Keratinocyte (primary cell): Measurements from ENCODE around the gene CCDC185. TPM values are rescaled to one million over a fixed set of nuclear protein-coding genes. Genes with fewer than 3 reads are reported as not detected.

Experiments used
- DNase-seq: peaks from one replicate; pipeline ENCODE4 v3.0.0-alpha.2; 2011; ENCODE audit warnings: low read depth, missing footprints, low spot score
- FAIRE-seq: peaks from 2 replicates; lab custom pipeline; 2011; peaks lifted over from hg19 to GRCh38; lab: Jason Lieb, UNC
- H2AFZ ChIP-seq: 2 replicates; pipeline ENCODE4 v1.6.0; 2012; ENCODE audit warnings: low read length, control low read depth, inconsistent platforms; ENCODE audit not compliant: control insufficient read depth
- H3K27ac ChIP-seq: 2 replicates; pipeline ENCODE4 v1.5.1; 2011; ENCODE audit warnings: low read length; ENCODE audit not compliant: control insufficient read depth, insufficient read depth
- H3K27me3 ChIP-seq: 3 replicates; pipeline ENCODE4 v1.6.0; 2011; ENCODE audit warnings: low read length; ENCODE audit not compliant: control insufficient read depth, insufficient read depth; ENCODE audit errors: extremely low read depth
- H3K36me3 ChIP-seq, 2 experiments: 2 replicates in 1 of 2; 3 replicates in 1 of 2; pipeline ENCODE4 v1.5.1; 2011; ENCODE audit warnings: low read length in 2 of 2, mild to moderate bottlenecking in 1 of 2; ENCODE audit not compliant: control insufficient read depth in 2 of 2, insufficient read depth in 2 of 2; ENCODE audit errors: extremely low read depth in 1 of 2
- H3K4me1 ChIP-seq: 3 replicates; pipeline ENCODE4 v1.5.1; 2011; ENCODE audit warnings: low read length; ENCODE audit not compliant: control insufficient read depth, insufficient read depth; ENCODE audit errors: extremely low read depth
- H3K4me2 ChIP-seq: 3 replicates; pipeline ENCODE4 v1.6.0; 2011; ENCODE audit warnings: low read depth, low read length; ENCODE audit not compliant: control insufficient read depth, insufficient read depth; ENCODE audit errors: extremely low read depth
- H3K4me3 ChIP-seq, 3 experiments: fragments of 200-600 bp in 1 of 3; sonication (generic) in 1 of 3; 2 replicates in 2 of 3; 3 replicates in 1 of 3; pipeline ENCODE4 v1.5.1; 2011 to 2016; ENCODE audit warnings: low read length in 3 of 3, mild to moderate bottlenecking in 3 of 3, control low read depth in 2 of 3, inconsistent platforms in 1 of 3, low read depth in 1 of 3, mixed read lengths in 1 of 3, mixed run types in 1 of 3, moderate library complexity in 1 of 3; ENCODE audit not compliant: control insufficient read depth in 2 of 3, insufficient read depth in 2 of 3; ENCODE audit errors: extremely low read depth in 1 of 3
- H3K79me2 ChIP-seq: 2 replicates; pipeline ENCODE4 v1.6.0; 2012; ENCODE audit warnings: low read length; ENCODE audit not compliant: control insufficient read depth, insufficient read depth
- H3K9ac ChIP-seq: 3 replicates; pipeline ENCODE4 v1.6.0; 2011; ENCODE audit warnings: low read length; ENCODE audit not compliant: control insufficient read depth, insufficient read depth; ENCODE audit errors: extremely low read depth
- H3K9me1 ChIP-seq: 3 replicates; pipeline ENCODE4 v1.6.0; 2011; ENCODE audit warnings: low read length; ENCODE audit not compliant: control insufficient read depth, insufficient read depth; ENCODE audit errors: extremely low read depth
- H3K9me3 ChIP-seq: 2 replicates; pipeline ENCODE4 v1.5.1; 2012; ENCODE audit warnings: low read depth, low read length; ENCODE audit not compliant: control insufficient read depth
- H4K20me1 ChIP-seq: 3 replicates; pipeline ENCODE4 v1.6.0; 2011; ENCODE audit warnings: low read length; ENCODE audit not compliant: control insufficient read depth, insufficient read depth; ENCODE audit errors: extremely low read depth
- EZH2 ChIP-seq: IDR thresholded peaks from one replicate; pipeline ENCODE4 v1.6.1; 2012; ENCODE audit warnings: inconsistent platforms, mild to moderate bottlenecking, low read length, moderate library complexity
- dilution Hi-C: fragments of 300-500 bp; cut with MboI; formaldehyde crosslinking; loops from one replicate; pipeline ENCODE4 v1.7.0; 2020; ENCODE audit warnings: low sequenced_read_pairs; ENCODE audit not compliant: extremely low pct_ligation_motif_present
- polyA plus RNA-seq, 5 experiments: library from polyadenylated mRNA; depleted of rRNA in 3 of 5; stranded (reverse) in 3 of 5; stranded (forward) in 1 of 5; unstranded in 1 of 5; fragments of >200 nt; gene quantifications; 1 replicate in 1 of 5; 2 replicates in 3 of 5; 3 replicates in 1 of 5; pipeline versions ENCODE4 v1.2.1 to v1.2.3, GENCODE V29; 2011 to 2012; ENCODE audit warnings: missing spikeins in 2 of 5, low read depth in 1 of 5, low replicate concordance in 1 of 5
- TF ChIP-seq, protein P1 (sequence below), 3 experiments: IDR thresholded peaks in 1 of 3; conservative IDR thresholded peaks in 1 of 3; optimal IDR thresholded peaks in 1 of 3; 2 replicates in 2 of 3; 3 replicates in 1 of 3; pipeline versions ENCODE3 to v1.5.1; 2011; ENCODE audit warnings: low read length in 3 of 3, mild to moderate bottlenecking in 3 of 3, moderate library complexity in 2 of 3, control low read depth in 1 of 3, inconsistent platforms in 1 of 3; ENCODE audit not compliant: insufficient read depth in 2 of 3; ENCODE audit errors: extremely low read depth in 1 of 3

Gene CCDC185
- polyA plus RNA-seq, 1 donor (not counting 4 experiments of a cell fraction or from before 2014, with no cell fraction given), result not detected

DNA sequence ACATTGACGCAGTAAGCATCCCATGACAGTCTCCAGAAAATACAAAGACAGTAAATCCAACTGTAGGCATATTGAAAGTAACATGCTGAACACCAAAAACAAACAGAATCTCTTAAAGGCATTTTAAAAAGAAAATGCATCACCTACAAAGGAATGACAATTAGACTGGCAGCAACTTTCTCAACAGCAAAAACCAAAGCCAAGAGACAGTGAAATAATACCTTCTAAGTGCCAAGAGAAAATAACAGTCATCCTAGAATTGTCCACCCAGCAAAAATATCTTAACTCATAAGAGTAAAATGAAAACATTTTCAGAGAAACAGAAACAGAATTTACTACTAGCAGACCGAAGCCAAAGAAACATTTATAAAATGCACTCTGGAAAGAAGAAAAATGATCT lies 20.0 kb downstream of the CCDC185 start:
- no peak for DNase-seq
- Histone ChIP-seq H3K27me3 (no peaks in the 10 kb centered on the region), H3K27ac (no peak overlapping the region), H3K4me1 (no peaks in the 10 kb centered on the region), H4K20me1 (no peaks in the 10 kb centered on the region), H3K9me1 (no peaks in the 10 kb centered on the region), H3K9me3 (no peaks in the 10 kb centered on the region), H3K79me2 (no peaks in the 10 kb centered on the region), H3K4me2 (no peak overlapping the region), H3K9ac (no peak overlapping the region), H3K36me3 (no peaks in the 10 kb centered on the region), H2AFZ (no peak overlapping the region), H3K4me3 (no peak overlapping the region)
- dilution Hi-C loops, result no loop called here
- no peak for FAIRE-seq
- TF ChIP-seq EZH2, result no peak
- TF ChIP-seq, protein P1, sequence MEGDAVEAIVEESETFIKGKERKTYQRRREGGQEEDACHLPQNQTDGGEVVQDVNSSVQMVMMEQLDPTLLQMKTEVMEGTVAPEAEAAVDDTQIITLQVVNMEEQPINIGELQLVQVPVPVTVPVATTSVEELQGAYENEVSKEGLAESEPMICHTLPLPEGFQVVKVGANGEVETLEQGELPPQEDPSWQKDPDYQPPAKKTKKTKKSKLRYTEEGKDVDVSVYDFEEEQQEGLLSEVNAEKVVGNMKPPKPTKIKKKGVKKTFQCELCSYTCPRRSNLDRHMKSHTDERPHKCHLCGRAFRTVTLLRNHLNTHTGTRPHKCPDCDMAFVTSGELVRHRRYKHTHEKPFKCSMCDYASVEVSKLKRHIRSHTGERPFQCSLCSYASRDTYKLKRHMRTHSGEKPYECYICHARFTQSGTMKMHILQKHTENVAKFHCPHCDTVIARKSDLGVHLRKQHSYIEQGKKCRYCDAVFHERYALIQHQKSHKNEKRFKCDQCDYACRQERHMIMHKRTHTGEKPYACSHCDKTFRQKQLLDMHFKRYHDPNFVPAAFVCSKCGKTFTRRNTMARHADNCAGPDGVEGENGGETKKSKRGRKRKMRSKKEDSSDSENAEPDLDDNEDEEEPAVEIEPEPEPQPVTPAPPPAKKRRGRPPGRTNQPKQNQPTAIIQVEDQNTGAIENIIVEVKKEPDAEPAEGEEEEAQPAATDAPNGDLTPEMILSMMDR (optimal IDR thresholded peaks at IDR 0.05 in 1 of 3, IDR thresholded peaks at IDR 0.05 in 1 of 3, conservative IDR thresholded peaks at IDR 0.05 in 1 of 3; ENCODE audit: extremely low read depth in 1 of 3, insufficient read depth in 2 of 3, low read length in 3 of 3), result no peak

DNA sequence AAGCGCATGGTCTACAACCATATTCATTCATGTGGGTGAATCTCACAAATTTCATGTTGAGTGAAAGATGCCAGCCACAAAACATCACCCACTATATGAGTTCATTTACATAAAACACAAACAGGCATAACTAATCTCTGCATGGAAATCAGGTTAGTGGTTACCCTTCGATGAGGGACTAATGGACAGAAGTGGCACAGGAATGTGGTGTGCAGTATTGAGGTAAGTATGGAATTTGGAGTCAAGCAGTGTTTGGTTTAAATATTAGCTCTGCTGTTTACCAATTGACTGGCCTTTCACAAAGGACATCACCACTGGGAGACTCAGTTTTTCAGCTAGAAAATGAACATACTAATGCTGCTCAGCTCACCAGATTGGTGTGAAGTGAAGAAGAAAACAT lies 24.2 kb downstream of the CCDC185 start:
- Histone ChIP-seq H3K27ac (no peak overlapping the region), H3K27me3 (no peaks in the 10 kb centered on the region), H3K9ac (no peak overlapping the region), H3K9me1 (no peaks in the 10 kb centered on the region), H3K4me1 (peaks cover 13% of the 10 kb centered on the region), H3K4me2 (no peak overlapping the region), H4K20me1 (no peaks in the 10 kb centered on the region), H2AFZ (no peak overlapping the region), H3K79me2 (no peaks in the 10 kb centered on the region), H3K9me3 (no peaks in the 10 kb centered on the region), H3K4me3 (no peak overlapping the region), H3K36me3 (no peaks in the 10 kb centered on the region)
- FAIRE-seq, result no peak
- DNase-seq, result no peak
- TF ChIP-seq EZH2, result no peak
- TF ChIP-seq, protein P1 (optimal IDR thresholded peaks at IDR 0.05 in 1 of 3, IDR thresholded peaks at IDR 0.05 in 1 of 3, conservative IDR thresholded peaks at IDR 0.05 in 1 of 3; ENCODE audit: extremely low read depth in 1 of 3, insufficient read depth in 2 of 3, low read length in 3 of 3), result no peak
- dilution Hi-C loops, result no loop called here
